Omental fat pad (tissue), 4 donors: ENCODE measurements around the gene PEAR1. TPM values are rescaled to one million over a fixed set of nuclear protein-coding genes. Genes with fewer than 3 reads are reported as not detected.

Experiments used
- ATAC-seq: fragments of 150-250 bp; one replicate; pipeline ENCODE4 v1.9.1; 2016; ENCODE audit warnings: mild to moderate bottlenecking, moderate library complexity; ENCODE audit not compliant: low FRiP score
- DNase-seq: peaks from one replicate; pipeline ENCODE4 v3.0.0-alpha.2; 2019; ENCODE audit warnings: low spot score
- CTCF ChIP-seq, 3 donors: fragments of 450-650 bp; IDR thresholded peaks; one replicate each; pipeline ENCODE4 v1.5.1; 2016 to 2017; ENCODE audit warnings: antibody characterized with exemption in 3 of 3, mild to moderate bottlenecking in 3 of 3, moderate library complexity in 2 of 3
- total RNA-seq, 4 donors: library from RNA; depleted of rRNA; stranded (reverse); fragments of >200 nt; gene quantifications; one replicate each; pipeline ENCODE4 v1.1.0, GENCODE V29; 2016

PEAR1 gene
- total RNA-seq, 4 donors from 2014 or later = 5.4 to 29.5 (median 9.0) TPM

- DNase-seq (no peak), ATAC-seq (no peak)
- no peak for TF ChIP-seq CTCF (IDR thresholded peaks at IDR 0.05)
Observed at GRCh38 chr1:156944268-156944667, 50.8 kb downstream of the PEAR1 start.

- no peak for TF ChIP-seq CTCF (IDR thresholded peaks at IDR 0.05)
- DNase-seq = no peak
- ATAC-seq = no peak
Observed at GRCh38 chr1:156944848-156945247, 51.3 kb downstream of the PEAR1 start.

- DNase-seq = no peak
- ATAC-seq = no peak
- TF ChIP-seq CTCF (IDR thresholded peaks at IDR 0.05) = no peak
Observed at GRCh38 chr1:156945881-156946661, 52.6 kb downstream of the PEAR1 start.

GRCh38 chr1:156947127-156947526 lies 53.6 kb downstream of the PEAR1 start:
- DNase-seq (no peak), ATAC-seq (no peak)
- TF ChIP-seq CTCF (IDR thresholded peaks at IDR 0.05) = no peak

GRCh38 chr1:156947818-156948525 lies 54.5 kb downstream of the PEAR1 start:
- no peak for ATAC-seq
- TF ChIP-seq CTCF (IDR thresholded peaks at IDR 0.05) = no peak
- no peak for DNase-seq

GRCh38 chr1:156948708-156949107 lies 55.2 kb downstream of the PEAR1 start:
- ATAC-seq (no peak), DNase-seq (no peak)
- TF ChIP-seq CTCF (IDR thresholded peaks at IDR 0.05) = no peak

- DNase-seq (no peak), ATAC-seq (no peak)
- TF ChIP-seq CTCF (IDR thresholded peaks at IDR 0.05) = no peak
Observed at GRCh38 chr1:156949127-156949526, 55.6 kb downstream of the PEAR1 start.
